Measurements from ENCODE around the gene AIFM3.

The AIFM3 gene

GRCh38 chr22:20975541-20976290 is 8.7 kb downstream of the AIFM3 start:
- H3K36me3 ChIP-seq (ENCODE audit: control insufficient read depth, low read length) = no peaks in the 10 kb centered on the region
- H3K27ac ChIP-seq (ENCODE audit: low read depth, low read length) = no peak overlapping the region
- H3K27me3 ChIP-seq (ENCODE audit: control insufficient read depth, low read length) = no peaks in the 10 kb centered on the region
- H3K4me2 ChIP-seq (ENCODE audit: low read length) = no peak overlapping the region
- H3K4me1 ChIP-seq (ENCODE audit: control insufficient read depth, low read length) = peaks cover 7% of the 10 kb centered on the region
- no peaks in the 10 kb centered on the region for H4K20me1 ChIP-seq (ENCODE audit: control insufficient read depth, insufficient read depth, low read depth, low read length)
- peaks cover 11% of the 10 kb centered on the region; the same call in 1 of the 2 replicates for H3K9me3 ChIP-seq (ENCODE audit: control insufficient read depth, insufficient read depth, low read length)
- TF ChIP-seq EZH2phosphoT487 (IDR thresholded peaks at IDR 0.05; ENCODE audit: borderline replicate concordance, low read length) = no peak
- TF ChIP-seq CTCF (IDR thresholded peaks at IDR 0.05; ENCODE audit: low read depth, low read length, poor library complexity, severe bottlenecking) = no peak
- H3F3A ChIP-seq (ENCODE audit: control insufficient read depth, insufficient read depth) = no peaks in the 10 kb centered on the region
- no peaks in the 10 kb centered on the region for H3K79me2 ChIP-seq (ENCODE audit: control insufficient read depth, low read length)
- H3K4me3 ChIP-seq (ENCODE audit: low read length) = no peak overlapping the region
- H3K9me2 ChIP-seq (replicated peaks; ENCODE audit: control insufficient read depth, low read length) = no peaks in the 10 kb centered on the region

- Histone ChIP-seq H3K79me2 (ENCODE audit: control insufficient read depth, low read length) (peaks cover 3% of the 10 kb centered on the region; the same call in 1 of the 2 replicates), H3F3A (ENCODE audit: control insufficient read depth, insufficient read depth) (no peaks in the 10 kb centered on the region), H3K9me3 (ENCODE audit: control insufficient read depth, insufficient read depth, low read length) (peaks cover 11% of the 10 kb centered on the region; the same call in 1 of the 2 replicates), H3K4me1 (ENCODE audit: control insufficient read depth, low read length) (peaks cover 14% of the 10 kb centered on the region), H3K4me3 (ENCODE audit: low read length) (no peak overlapping the region), H3K27me3 (ENCODE audit: control insufficient read depth, low read length) (no peaks in the 10 kb centered on the region), H4K20me1 (ENCODE audit: control insufficient read depth, insufficient read depth, low read depth, low read length) (no peaks in the 10 kb centered on the region), H3K27ac (ENCODE audit: low read depth, low read length) (no peak overlapping the region), H3K4me2 (ENCODE audit: low read length) (no peak overlapping the region), H3K36me3 (ENCODE audit: control insufficient read depth, low read length) (no peaks in the 10 kb centered on the region), H3K9me2 (replicated peaks; ENCODE audit: control insufficient read depth, low read length) (no peaks in the 10 kb centered on the region)
- TF ChIP-seq CTCF (IDR thresholded peaks at IDR 0.05; ENCODE audit: low read depth, low read length, poor library complexity, severe bottlenecking) = no peak
- no peak for TF ChIP-seq EZH2phosphoT487 (IDR thresholded peaks at IDR 0.05; ENCODE audit: borderline replicate concordance, low read length)
Observed at GRCh38 chr22:20976291-20976877, 9.3 kb downstream of the AIFM3 start.

- TF ChIP-seq EZH2phosphoT487 (IDR thresholded peaks at IDR 0.05; ENCODE audit: borderline replicate concordance, low read length) (no peak), CTCF (IDR thresholded peaks at IDR 0.05; ENCODE audit: low read depth, low read length, poor library complexity, severe bottlenecking) (no peak)
- H3K4me3 ChIP-seq (ENCODE audit: low read length) = no peak overlapping the region
- peaks cover 4% of the 10 kb centered on the region; the same call in 1 of the 2 replicates for H3K79me2 ChIP-seq (ENCODE audit: control insufficient read depth, low read length)
- peaks cover 11% of the 10 kb centered on the region; the same call in 1 of the 2 replicates for H3K9me3 ChIP-seq (ENCODE audit: control insufficient read depth, insufficient read depth, low read length)
- no peak overlapping the region for H3K27ac ChIP-seq (ENCODE audit: low read depth, low read length)
- H3K4me2 ChIP-seq (ENCODE audit: low read length) = no peak overlapping the region
- no peaks in the 10 kb centered on the region for H3F3A ChIP-seq (ENCODE audit: control insufficient read depth, insufficient read depth)
- H3K9me2 ChIP-seq (replicated peaks; ENCODE audit: control insufficient read depth, low read length) = no peaks in the 10 kb centered on the region
- peaks cover 14% of the 10 kb centered on the region for H3K4me1 ChIP-seq (ENCODE audit: control insufficient read depth, low read length)
- no peaks in the 10 kb centered on the region for H3K36me3 ChIP-seq (ENCODE audit: control insufficient read depth, low read length)
- no peaks in the 10 kb centered on the region for H3K27me3 ChIP-seq (ENCODE audit: control insufficient read depth, low read length)
- H4K20me1 ChIP-seq (ENCODE audit: control insufficient read depth, insufficient read depth, low read depth, low read length) = no peaks in the 10 kb centered on the region
Observed at GRCh38 chr22:20977019-20977418, 10.0 kb downstream of the AIFM3 start.
